ENCODE measurements around the gene CDC73.

Gene CDC73

GRCh38 chr1:193176788-193177187 lies 55.0 kb downstream of the CDC73 start:
- H2AFZ ChIP-seq (ENCODE audit: low read length), result no peak overlapping the region
- no peak overlapping the region for H3K9ac ChIP-seq (ENCODE audit: low read length)
- peaks cover 35% of the 10 kb centered on the region for H3K79me2 ChIP-seq (ENCODE audit: low read length)

GRCh38 chr1:193179094-193179493 lies 57.3 kb downstream of the CDC73 start:
- Histone ChIP-seq H3K4me2 (ENCODE audit: low read depth, low read length) (no peak overlapping the region), H3K4me3 (ENCODE audit: low read length) (no peak overlapping the region), H3K9ac (ENCODE audit: low read length) (no peak overlapping the region), H4K20me1 (ENCODE audit: insufficient read depth, low read length) (peaks cover 9% of the 10 kb centered on the region; the same call in 1 of the 2 replicates), H2AFZ (ENCODE audit: low read length) (no peak overlapping the region), H3F3A (ENCODE audit: insufficient read depth, low read length) (0 out of 2 replicates have a peak, but pooled peaks cover 3% of the 10 kb centered on the region), H3K9me3 (replicated peaks; ENCODE audit: insufficient read depth, low read length) (no peaks in the 10 kb centered on the region), H3K36me3 (replicated peaks; ENCODE audit: insufficient read depth, low read length) (no peaks in the 10 kb centered on the region), H3K27me3 (replicated peaks; ENCODE audit: insufficient read depth, low read length) (no peaks in the 10 kb centered on the region), H3K27ac (ENCODE audit: low read length) (no peak overlapping the region), H3K4me1 (ENCODE audit: low read length) (no peaks in the 10 kb centered on the region), H3K9me2 (replicated peaks; ENCODE audit: insufficient read depth, low read length) (no peaks in the 10 kb centered on the region), H3K79me2 (ENCODE audit: low read length) (peaks cover 36% of the 10 kb centered on the region)
- no peak for DNase-seq
- TF ChIP-seq EZH2phosphoT487 (IDR thresholded peaks at IDR 0.05; ENCODE audit: low read length), result no peak
- TF ChIP-seq, protein P1, sequence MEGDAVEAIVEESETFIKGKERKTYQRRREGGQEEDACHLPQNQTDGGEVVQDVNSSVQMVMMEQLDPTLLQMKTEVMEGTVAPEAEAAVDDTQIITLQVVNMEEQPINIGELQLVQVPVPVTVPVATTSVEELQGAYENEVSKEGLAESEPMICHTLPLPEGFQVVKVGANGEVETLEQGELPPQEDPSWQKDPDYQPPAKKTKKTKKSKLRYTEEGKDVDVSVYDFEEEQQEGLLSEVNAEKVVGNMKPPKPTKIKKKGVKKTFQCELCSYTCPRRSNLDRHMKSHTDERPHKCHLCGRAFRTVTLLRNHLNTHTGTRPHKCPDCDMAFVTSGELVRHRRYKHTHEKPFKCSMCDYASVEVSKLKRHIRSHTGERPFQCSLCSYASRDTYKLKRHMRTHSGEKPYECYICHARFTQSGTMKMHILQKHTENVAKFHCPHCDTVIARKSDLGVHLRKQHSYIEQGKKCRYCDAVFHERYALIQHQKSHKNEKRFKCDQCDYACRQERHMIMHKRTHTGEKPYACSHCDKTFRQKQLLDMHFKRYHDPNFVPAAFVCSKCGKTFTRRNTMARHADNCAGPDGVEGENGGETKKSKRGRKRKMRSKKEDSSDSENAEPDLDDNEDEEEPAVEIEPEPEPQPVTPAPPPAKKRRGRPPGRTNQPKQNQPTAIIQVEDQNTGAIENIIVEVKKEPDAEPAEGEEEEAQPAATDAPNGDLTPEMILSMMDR (IDR thresholded peaks at IDR 0.05; ENCODE audit: low read length), result no peak
- TF ChIP-seq EZH2 (optimal IDR thresholded peaks at IDR 0.05; ENCODE audit: low read depth, low read length), result no peak

More at GRCh38 chr1:193176788-193177187, 55.0 kb downstream of the CDC73 start:
- Histone ChIP-seq H3K9me3 (replicated peaks; ENCODE audit: insufficient read depth, low read length) (no peaks in the 10 kb centered on the region), H3K4me1 (ENCODE audit: low read length) (no peaks in the 10 kb centered on the region), H3K4me3 (ENCODE audit: low read length) (no peak overlapping the region), H3K27ac (ENCODE audit: low read length) (no peak overlapping the region), H3K27me3 (replicated peaks; ENCODE audit: insufficient read depth, low read length) (no peaks in the 10 kb centered on the region), H3F3A (ENCODE audit: insufficient read depth, low read length) (0 out of 2 replicates have a peak, but pooled peaks cover 3% of the 10 kb centered on the region), H4K20me1 (ENCODE audit: insufficient read depth, low read length) (no peaks in the 10 kb centered on the region), H3K4me2 (ENCODE audit: low read depth, low read length) (no peak overlapping the region), H3K9me2 (replicated peaks; ENCODE audit: insufficient read depth, low read length) (no peaks in the 10 kb centered on the region), H3K36me3 (replicated peaks; ENCODE audit: insufficient read depth, low read length) (no peaks in the 10 kb centered on the region)
- DNase-seq, result no peak
- no peak for TF ChIP-seq EZH2 (optimal IDR thresholded peaks at IDR 0.05; ENCODE audit: low read depth, low read length)
- no peak for TF ChIP-seq EZH2phosphoT487 (IDR thresholded peaks at IDR 0.05; ENCODE audit: low read length)
- TF ChIP-seq, protein P1 (IDR thresholded peaks at IDR 0.05; ENCODE audit: low read length), result no peak

DNA sequence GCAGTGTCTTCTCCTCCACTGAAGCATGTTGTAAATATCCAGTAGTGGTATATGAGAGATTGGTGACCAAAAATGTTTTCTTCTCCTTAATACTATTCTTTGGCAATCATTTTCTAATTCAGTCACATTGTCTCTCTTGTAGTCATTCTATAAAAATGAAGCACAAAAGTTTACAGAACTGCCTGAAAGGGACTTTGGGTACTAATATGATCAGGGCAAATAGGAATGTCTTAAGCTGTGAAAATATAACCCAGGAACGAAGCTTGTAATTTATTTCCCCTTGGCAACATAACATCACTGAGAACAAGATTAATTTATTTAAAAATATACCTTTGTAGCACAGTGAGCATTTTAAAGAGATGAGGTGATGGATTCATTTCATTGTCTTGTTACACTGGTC lies 59.7 kb downstream of the CDC73 start:
- 0 out of 2 replicates have a peak, but pooled peaks cover 3% of the 10 kb centered on the region for H3F3A ChIP-seq (ENCODE audit: insufficient read depth, low read length)
- no peaks in the 10 kb centered on the region for H3K9me2 ChIP-seq (replicated peaks; ENCODE audit: insufficient read depth, low read length)
- H3K4me2 ChIP-seq (ENCODE audit: low read depth, low read length), result no peak overlapping the region
- no peaks in the 10 kb centered on the region for H3K36me3 ChIP-seq (replicated peaks; ENCODE audit: insufficient read depth, low read length)
- H2AFZ ChIP-seq (ENCODE audit: low read length), result no peak overlapping the region
- H4K20me1 ChIP-seq (ENCODE audit: insufficient read depth, low read length), result peaks cover 9% of the 10 kb centered on the region; the same call in 1 of the 2 replicates
- no peaks in the 10 kb centered on the region for H3K4me1 ChIP-seq (ENCODE audit: low read length)
- H3K79me2 ChIP-seq (ENCODE audit: low read length), result peaks cover 44% of the 10 kb centered on the region
- no peak for TF ChIP-seq EZH2phosphoT487 (IDR thresholded peaks at IDR 0.05; ENCODE audit: low read length)
- TF ChIP-seq, protein P1 (IDR thresholded peaks at IDR 0.05; ENCODE audit: low read length), result no peak
- H3K4me3 ChIP-seq (ENCODE audit: low read length), result no peak overlapping the region
- no peak for DNase-seq
- no peak overlapping the region for H3K27ac ChIP-seq (ENCODE audit: low read length)
- no peaks in the 10 kb centered on the region for H3K27me3 ChIP-seq (replicated peaks; ENCODE audit: insufficient read depth, low read length)
- H3K9ac ChIP-seq (ENCODE audit: low read length), result no peak overlapping the region
- no peaks in the 10 kb centered on the region for H3K9me3 ChIP-seq (replicated peaks; ENCODE audit: insufficient read depth, low read length)

Measured in MM.1S (cell line).